ENCODE data around the gene NKAIN2. TPM values are rescaled to one million over a fixed set of nuclear protein-coding genes. Genes with fewer than 3 reads are reported as not detected.
A peak's percentile ranks its signal among the peaks of the same experiment; 100 is the strongest.

NKAIN2 gene
- total and polyA plus RNA-seq, 2 donors (not counting 3 experiments of a cell fraction or from before 2014, with no cell fraction given) = 0.03 TPM; not detected in 1

GRCh38 chr6:123925350-123925749, 121.7 kb downstream of the NKAIN2 start:
- intact Hi-C loops (cut with micrococcal nuclease) (no loop called here), dilution Hi-C loops (cut with MboI; ENCODE audit: extremely low pct_ligation_motif_present, low sequenced_read_pairs) (no loop called here)
- Histone ChIP-seq H3K4me3 (replicated peaks in 1 of 3; ENCODE audit: insufficient read depth in 1 of 3, low read depth in 1 of 3, low read length in 3 of 3) (no peak overlapping the region), H3K4me2 (ENCODE audit: insufficient read depth, low read length) (no peak overlapping the region), H3K36me3 (ENCODE audit: control insufficient read depth in 2 of 2, extremely low read depth in 1 of 2, insufficient read depth in 2 of 2, low read length in 2 of 2) (no peaks in the 10 kb centered on the region), H3K27me3 (ENCODE audit: control insufficient read depth in 2 of 2, insufficient read depth in 2 of 2, low read length in 2 of 2) (no peaks in the 10 kb centered on the region), H3K4me1 (ENCODE audit: control insufficient read depth, extremely low read depth, insufficient read depth, low read length) (no peaks in the 10 kb centered on the region), H2AFZ (ENCODE audit: low read depth, low read length) (peak overlapping the region; percentile 37), H3K9ac (replicated peaks; ENCODE audit: extremely low read depth, insufficient read depth, low read length) (no peak overlapping the region), H3K9me1 (replicated peaks; ENCODE audit: control insufficient read depth, extremely low read depth, insufficient read depth, low read length) (no peaks in the 10 kb centered on the region), H3K9me3 (replicated peaks; ENCODE audit: control insufficient read depth, insufficient read depth, low read length) (no peaks in the 10 kb centered on the region), H3K79me2 (ENCODE audit: control insufficient read depth, insufficient read depth, low read length) (no peaks in the 10 kb centered on the region), H3K27ac (ENCODE audit: insufficient read depth, low read depth, low read length) (no peak overlapping the region), H4K20me1 (replicated peaks; ENCODE audit: control insufficient read depth, extremely low read depth, insufficient read depth, low read length) (no peaks in the 10 kb centered on the region)
- BruUV-seq (replicated peaks) = no TSS peak
- peak; percentile 70 for FAIRE-seq
- no peak for TF ChIP-seq EZH2 (IDR thresholded peaks at IDR 0.05; ENCODE audit: borderline replicate concordance, low read depth, low read length, severe bottlenecking)
- TF ChIP-seq MAX (IDR thresholded peaks at IDR 0.05; ENCODE audit: insufficient read depth, insufficient read length) = no peak
- no peak for TF ChIP-seq POLR2AphosphoS5 (IDR thresholded peaks at IDR 0.05; ENCODE audit: insufficient read depth, low read depth, low read length)
- no peak for TF ChIP-seq JUN (IDR thresholded peaks at IDR 0.05; ENCODE audit: borderline replicate concordance, insufficient read depth, insufficient read length, low read depth)
- TF ChIP-seq CTCF (IDR thresholded peaks at IDR 0.05; ENCODE audit: extremely low read depth in 1 of 2, insufficient read depth in 1 of 2, low read depth in 1 of 2, low read length in 2 of 2) = no peak
- TF ChIP-seq MYC (IDR thresholded peaks at IDR 0.05; ENCODE audit: low read depth, low read length) = no peak
- TF ChIP-seq GATA2 (IDR thresholded peaks at IDR 0.05; ENCODE audit: insufficient read depth, insufficient read length, low read depth, low read length) = no peak
- no peak for TF ChIP-seq POLR2A (IDR thresholded peaks at IDR 0.05; ENCODE audit: low read depth, low read length)
- TF ChIP-seq FOS (IDR thresholded peaks at IDR 0.05; ENCODE audit: borderline replicate concordance, insufficient read depth, low read length) = no peak
- POLR2A ChIA-PET = no interaction called here
- DNase-seq (ENCODE audit: low read depth, low spot score) = peak; percentile 55
- CTCF ChIA-PET = interaction anchor here (1.0 to 1.1 kb wide), 2 partner anchors 18 to 122 kb away, joined by 3 read pairs; no protein-coding TSS in a partner anchor
